Measurements from ENCODE around the gene SSUH2. TPM values are rescaled to one million over a fixed set of nuclear protein-coding genes. Genes with fewer than 3 reads are reported as not detected.

The SSUH2 gene
- total and polyA plus RNA-seq, 9 of the 15 experiments (the other 6 are each of a cell fraction or from before 2014, with no cell fraction given) = 0.04 to 0.17 (median 0.04) TPM; not detected in 6

DNA sequence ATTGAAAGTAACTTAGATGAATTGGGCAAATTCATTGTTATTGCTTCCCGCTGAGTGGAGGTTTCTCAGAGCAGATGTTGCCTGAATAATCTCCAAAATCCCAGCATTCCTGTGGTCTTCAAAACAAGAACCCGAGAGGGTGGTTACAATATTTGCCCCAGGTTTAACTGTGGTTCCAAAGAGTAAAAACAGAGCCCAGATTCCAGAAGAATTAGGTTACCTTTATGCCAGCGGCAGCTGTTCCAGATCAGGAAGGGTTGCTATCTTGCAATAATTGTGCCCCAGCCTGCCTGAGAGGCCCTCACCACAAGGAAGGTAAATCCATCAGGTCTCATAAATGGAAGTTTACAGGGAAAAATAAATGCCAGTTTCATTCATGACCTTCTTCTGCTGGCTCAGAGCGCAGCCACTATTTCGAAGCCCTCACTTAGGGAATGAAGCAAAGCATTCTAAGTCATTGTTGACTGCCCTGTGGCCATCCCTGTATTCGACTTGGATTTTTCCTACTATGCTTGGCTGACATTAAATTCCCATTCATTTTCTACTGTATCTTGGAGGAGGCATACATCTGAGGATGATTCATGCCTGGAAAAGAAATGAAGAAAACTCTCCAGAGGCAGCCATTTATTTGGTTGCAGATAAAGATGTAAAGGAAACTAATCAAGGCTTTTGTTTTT is 54.6 kb downstream of the SSUH2 start:
- no TSS peak for BruUV-seq (replicated peaks)
- ChIA-PET CTCF (ENCODE audit: low intra/inter-chr PET ratio) (no interaction called here), POLR2A (interaction anchor here (0.6 kb wide), 1 partner anchor 166 kb away, joined by 3 read pairs; no protein-coding TSS in a partner anchor)
- no peak overlapping the region for H2AFZ ChIP-seq (ENCODE audit: low read depth, low read length)
- no peaks in the 10 kb centered on the region for H4K20me1 ChIP-seq (replicated peaks; ENCODE audit: control insufficient read depth, insufficient read depth, low read length)
- no peaks in the 10 kb centered on the region for H3K9me1 ChIP-seq (ENCODE audit: control insufficient read depth, insufficient read depth, low read length)
- no peaks in the 10 kb centered on the region for H3K79me2 ChIP-seq (ENCODE audit: control insufficient read depth, insufficient read depth, low read length)
- in situ Hi-C loops (cut with MboI) (no loop called here), intact Hi-C loops (cut with micrococcal nuclease) (no loop called here)
- H3K9me3 ChIP-seq (replicated peaks; ENCODE audit: control insufficient read depth, insufficient read depth, low read depth, low read length) = no peaks in the 10 kb centered on the region
- H3K4me1 ChIP-seq (replicated peaks in 1 of 2; ENCODE audit: control insufficient read depth in 2 of 2, insufficient read depth in 2 of 2, low read length in 2 of 2) = no peaks in the 10 kb centered on the region
- no peak overlapping the region for H3K9ac ChIP-seq (ENCODE audit: insufficient read depth in 1 of 2, low read depth in 2 of 2, low read length in 2 of 2)
- DNase-seq (ENCODE audit: extremely low read depth in 1 of 4, low spot score in 3 of 4) (no peak), FAIRE-seq (no peak), ATAC-seq (no peak)
- WGBS (ENCODE audit: insufficient coverage, low coverage, missing lambda C conversion rate) = under 1% methylated on average over 6 of the region's 6 CpGs
- H3K36me3 ChIP-seq (ENCODE audit: control insufficient read depth, insufficient read depth, low read length) = no peaks in the 10 kb centered on the region
- H3K4me2 ChIP-seq (ENCODE audit: insufficient read depth, low read length) = no peak overlapping the region
- H3K27me3 ChIP-seq (ENCODE audit: control insufficient read depth in 2 of 2, insufficient read depth in 2 of 2, low read length in 2 of 2) = peaks cover 5% of the 10 kb centered on the region in 2 experiments; a peak in 3 of 5 replicates
- no peak overlapping the region for H3K27ac ChIP-seq (ENCODE audit: extremely low read depth, low read depth, low read length)
- TF ChIP-seq ZNF316 (IDR thresholded peaks at IDR 0.05) = no peak
- no peak for TF ChIP-seq PTTG1 (tag; IDR thresholded peaks at IDR 0.05; ENCODE audit: low read depth)
- TF ChIP-seq ZNF551 (CRISPR knock-in tag; IDR thresholded peaks at IDR 0.05) = no peak
- TF ChIP-seq CREB3L1 (IDR thresholded peaks at IDR 0.05; ENCODE audit: borderline replicate concordance, low read depth) = no peak
- TF ChIP-seq GTF2F1 (IDR thresholded peaks at IDR 0.05; ENCODE audit: low read depth, low read length) = no peak
- TF ChIP-seq POLR2G (IDR thresholded peaks at IDR 0.05; ENCODE audit: low read depth, low read length) = no peak
- TF ChIP-seq EP400 (IDR thresholded peaks at IDR 0.05) = no peak
- TF ChIP-seq ZNF232 (CRISPR knock-in tag; IDR thresholded peaks at IDR 0.05) = no peak
- TF ChIP-seq, protein P1, sequence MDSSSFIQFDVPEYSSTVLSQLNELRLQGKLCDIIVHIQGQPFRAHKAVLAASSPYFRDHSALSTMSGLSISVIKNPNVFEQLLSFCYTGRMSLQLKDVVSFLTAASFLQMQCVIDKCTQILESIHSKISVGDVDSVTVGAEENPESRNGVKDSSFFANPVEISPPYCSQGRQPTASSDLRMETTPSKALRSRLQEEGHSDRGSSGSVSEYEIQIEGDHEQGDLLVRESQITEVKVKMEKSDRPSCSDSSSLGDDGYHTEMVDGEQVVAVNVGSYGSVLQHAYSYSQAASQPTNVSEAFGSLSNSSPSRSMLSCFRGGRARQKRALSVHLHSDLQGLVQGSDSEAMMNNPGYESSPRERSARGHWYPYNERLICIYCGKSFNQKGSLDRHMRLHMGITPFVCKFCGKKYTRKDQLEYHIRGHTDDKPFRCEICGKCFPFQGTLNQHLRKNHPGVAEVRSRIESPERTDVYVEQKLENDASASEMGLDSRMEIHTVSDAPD (CRISPR knock-in tag; IDR thresholded peaks at IDR 0.05) = no peak
- TF ChIP-seq, protein P2, sequence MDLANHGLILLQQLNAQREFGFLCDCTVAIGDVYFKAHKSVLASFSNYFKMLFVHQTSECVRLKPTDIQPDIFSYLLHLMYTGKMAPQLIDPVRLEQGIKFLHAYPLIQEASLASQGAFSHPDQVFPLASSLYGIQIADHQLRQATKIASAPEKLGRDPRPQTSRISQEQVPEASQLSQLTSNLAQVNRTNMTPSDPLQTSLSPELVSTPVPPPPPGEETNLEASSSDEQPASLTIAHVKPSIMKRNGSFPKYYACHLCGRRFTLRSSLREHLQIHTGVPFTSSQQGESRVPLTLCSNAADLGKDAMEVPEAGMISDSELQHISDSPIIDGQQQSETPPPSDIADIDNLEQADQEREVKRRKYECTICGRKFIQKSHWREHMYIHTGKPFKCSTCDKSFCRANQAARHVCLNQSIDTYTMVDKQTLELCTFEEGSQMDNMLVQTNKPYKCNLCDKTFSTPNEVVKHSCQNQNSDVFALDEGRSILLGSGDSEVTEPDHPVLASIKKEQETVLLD (IDR thresholded peaks at IDR 0.05) = no peak
- TF ChIP-seq ZSCAN32 (CRISPR knock-in tag; IDR thresholded peaks at IDR 0.05) = no peak
- TF ChIP-seq, protein P3, sequence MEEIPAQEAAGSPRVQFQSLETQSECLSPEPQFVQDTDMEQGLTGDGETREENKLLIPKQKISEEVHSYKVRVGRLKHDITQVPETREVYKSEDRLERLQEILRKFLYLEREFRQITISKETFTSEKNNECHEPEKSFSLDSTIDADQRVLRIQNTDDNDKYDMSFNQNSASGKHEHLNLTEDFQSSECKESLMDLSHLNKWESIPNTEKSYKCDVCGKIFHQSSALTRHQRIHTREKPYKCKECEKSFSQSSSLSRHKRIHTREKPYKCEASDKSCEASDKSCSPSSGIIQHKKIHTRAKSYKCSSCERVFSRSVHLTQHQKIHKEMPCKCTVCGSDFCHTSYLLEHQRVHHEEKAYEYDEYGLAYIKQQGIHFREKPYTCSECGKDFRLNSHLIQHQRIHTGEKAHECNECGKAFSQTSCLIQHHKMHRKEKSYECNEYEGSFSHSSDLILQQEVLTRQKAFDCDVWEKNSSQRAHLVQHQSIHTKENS (CRISPR knock-in tag; IDR thresholded peaks at IDR 0.05) = no peak
- TF ChIP-seq ZNF584 (CRISPR knock-in tag; IDR thresholded peaks at IDR 0.05; ENCODE audit: low read depth) = no peak
- no peak for TF ChIP-seq SPI1 (IDR thresholded peaks at IDR 0.05; ENCODE audit: borderline replicate concordance, low read depth, low read length)
- no peak for TF ChIP-seq MTA2 (IDR thresholded peaks at IDR 0.05; ENCODE audit: low read depth)
- H3K4me3 ChIP-seq = no peak overlapping the region

Data from K562 (cell line).